Mesothelial cell of epicardium (in vitro differentiated cells): ENCODE data around the gene MAP7D2. TPM values are rescaled to one million over a fixed set of nuclear protein-coding genes. Genes with fewer than 3 reads are reported as not detected.

Experiments used
- DNase-seq, 2 experiments: peaks; one replicate each; pipeline ENCODE4 v3.0.0; 2021; ENCODE audit warnings: low spot score in 2 of 2; ENCODE audit not compliant: unreplicated experiment in 2 of 2
- H3K27ac Mint-ChIP-seq: 2 replicates; pipeline ENCODE4 v1.8.0; 2021; ENCODE audit warnings: mixed read lengths
- H3K27me3 Mint-ChIP-seq: 2 replicates; pipeline ENCODE4 v1.8.0; 2021; ENCODE audit warnings: low read depth, mixed read lengths
- H3K36me3 Mint-ChIP-seq: 2 replicates; pipeline ENCODE4 v1.8.0; 2021; ENCODE audit warnings: mixed read lengths
- H3K4me1 Mint-ChIP-seq: 2 replicates; pipeline ENCODE4 v1.8.0; 2021; ENCODE audit warnings: mixed read lengths
- H3K4me3 Mint-ChIP-seq: 2 replicates; pipeline ENCODE4 v1.8.0; 2021; ENCODE audit warnings: mild to moderate bottlenecking, moderate library complexity, mixed read lengths
- H3K9me3 Mint-ChIP-seq: 2 replicates; pipeline ENCODE4 v1.8.0; 2021; ENCODE audit warnings: mixed read lengths
- CTCF ChIP-seq: fragments of 200-600 bp; sonication (generic); IDR thresholded peaks from one replicate; pipeline ENCODE4 v1.5.0; 2021; ENCODE audit warnings: antibody characterized with exemption; ENCODE audit not compliant: unreplicated experiment
- total RNA-seq: library from RNA; stranded (reverse); gene quantifications from 3 replicates; pipeline ENCODE4 v1.2.1, GENCODE V29; 2021

MAP7D2 gene
- total RNA-seq, 1 donor from 2014 or later = 1.3 TPM

- peaks cover 7% of the 10 kb centered on the region for H3K36me3 Mint-ChIP-seq
- no peak for DNase-seq
- H3K27ac Mint-ChIP-seq = no peak overlapping the region
- H3K4me3 Mint-ChIP-seq = no peak overlapping the region
- TF ChIP-seq CTCF = no peak
- peaks cover 16% of the 10 kb centered on the region for H3K9me3 Mint-ChIP-seq
- H3K27me3 Mint-ChIP-seq = no peaks in the 10 kb centered on the region
- peaks cover 4% of the 10 kb centered on the region for H3K4me1 Mint-ChIP-seq
These were observed 128.9 kb downstream of the MAP7D2 start for GRCh38 chrX:19987856-19988255.

GRCh38 chrX:19986531-19986930 lies 130.2 kb downstream of the MAP7D2 start:
- Mint-ChIP-seq H3K4me3 (no peak overlapping the region), H3K27ac (no peak overlapping the region), H3K36me3 (peaks cover 7% of the 10 kb centered on the region), H3K9me3 (peaks cover 19% of the 10 kb centered on the region), H3K27me3 (no peaks in the 10 kb centered on the region), H3K4me1 (peaks cover 4% of the 10 kb centered on the region)
- TF ChIP-seq CTCF = no peak
- no peak for DNase-seq

GRCh38 chrX:19981947-19982346 lies 134.8 kb downstream of the MAP7D2 start:
- H3K27me3 Mint-ChIP-seq = no peaks in the 10 kb centered on the region
- H3K4me1 Mint-ChIP-seq = no peaks in the 10 kb centered on the region
- H3K36me3 Mint-ChIP-seq = peaks cover 19% of the 10 kb centered on the region
- DNase-seq = no peak
- H3K4me3 Mint-ChIP-seq = no peak overlapping the region
- H3K9me3 Mint-ChIP-seq = peaks cover 45% of the 10 kb centered on the region
- no peak for TF ChIP-seq CTCF
- no peak overlapping the region for H3K27ac Mint-ChIP-seq

GRCh38 chrX:19975845-19976244 lies 140.9 kb downstream of the MAP7D2 start:
- Mint-ChIP-seq H3K4me3 (no peak overlapping the region), H3K36me3 (peaks cover 23% of the 10 kb centered on the region), H3K27me3 (no peaks in the 10 kb centered on the region), H3K9me3 (peaks cover 46% of the 10 kb centered on the region), H3K27ac (no peak overlapping the region), H3K4me1 (no peaks in the 10 kb centered on the region)
- TF ChIP-seq CTCF = no peak
- DNase-seq = no peak

- Mint-ChIP-seq H3K4me1 (peaks cover 1% of the 10 kb centered on the region), H3K27me3 (no peaks in the 10 kb centered on the region), H3K4me3 (no peak overlapping the region), H3K27ac (no peak overlapping the region), H3K9me3 (peaks cover 32% of the 10 kb centered on the region), H3K36me3 (peaks cover 18% of the 10 kb centered on the region)
- TF ChIP-seq CTCF = no peak
- no peak for DNase-seq
These were observed 143.7 kb downstream of the MAP7D2 start for GRCh38 chrX:19972984-19973383.

GRCh38 chrX:19968276-19968675 lies 148.4 kb downstream of the MAP7D2 start:
- H3K9me3 Mint-ChIP-seq = peaks cover 13% of the 10 kb centered on the region
- H3K4me3 Mint-ChIP-seq = no peak overlapping the region
- no peak for DNase-seq
- peaks cover 1% of the 10 kb centered on the region for H3K4me1 Mint-ChIP-seq
- H3K27me3 Mint-ChIP-seq = no peaks in the 10 kb centered on the region
- no peak for TF ChIP-seq CTCF
- H3K27ac Mint-ChIP-seq = no peak overlapping the region
- H3K36me3 Mint-ChIP-seq = peaks cover 11% of the 10 kb centered on the region
